Peyer's patch (tissue), 4 donors: ENCODE data around the gene GPS1. TPM values are rescaled to one million over a fixed set of nuclear protein-coding genes. Genes with fewer than 3 reads are reported as not detected.
A peak's percentile ranks its signal among the peaks of the same experiment; 100 is the strongest.

Experiments
- DNase-seq, 3 donors: peaks; one replicate each; pipeline ENCODE4 v3.0.0-alpha.2; 2017 to 2019
- H3K27ac ChIP-seq, 4 donors: fragments of 200-600 bp; sonication (generic); one replicate each; pipeline ENCODE4 v1.5.1; 2016 to 2019
- H3K27me3 ChIP-seq, 2 donors: fragments of 200-600 bp; sonication (generic); one replicate each; pipeline ENCODE4 v1.5.1; 2019
- H3K36me3 ChIP-seq, 3 donors: fragments of 200-600 bp; sonication (generic); one replicate each; pipeline ENCODE4 v1.5.1; 2016 to 2019
- H3K4me1 ChIP-seq, 4 donors: fragments of 200-600 bp; sonication (generic); one replicate each; pipeline ENCODE4 v1.5.1; 2016 to 2019
- H3K4me3 ChIP-seq, 4 donors: fragments of 200-600 bp; sonication (generic); 1 replicate in 3 of 4; 2 replicates in 1 of 4; pipeline ENCODE4 v1.5.1; 2016 to 2019; ENCODE audit warnings: mild to moderate bottlenecking in 1 of 4
- H3K9me3 ChIP-seq, 4 donors: fragments of 200-600 bp; sonication (generic); one replicate each; pipeline ENCODE4 v1.5.1; 2016 to 2019; ENCODE audit warnings: mild to moderate bottlenecking in 1 of 4
- CTCF ChIP-seq, 6 experiments: fragments of 450-650 bp in 4 of 6; fragments of 200-600 bp in 2 of 6; sonication (generic) in 1 of 6; IDR thresholded peaks; one replicate each; pipeline ENCODE4 v1.5.1; 2017 to 2019; ENCODE audit warnings: antibody characterized with exemption in 6 of 6, mild to moderate bottlenecking in 3 of 6, moderate library complexity in 1 of 6
- POLR2A ChIP-seq, 2 donors: fragments of 450-650 bp; IDR thresholded peaks; one replicate each; pipeline ENCODE4 v1.5.1; 2017; ENCODE audit warnings: antibody characterized with exemption in 2 of 2, mild to moderate bottlenecking in 2 of 2, moderate library complexity in 2 of 2
- total RNA-seq, 4 donors: library from RNA; depleted of rRNA; stranded (reverse); fragments of >200 nt; gene quantifications; one replicate each; pipeline ENCODE4 v1.1.0, GENCODE V29; 2016

GPS1 gene
- total RNA-seq, 4 donors from 2014 or later = 69.2 to 138 (median 88.5) TPM

- H3K27ac ChIP-seq = peak overlapping the region; percentile 85 to 99 (median 96)
- H3K27me3 ChIP-seq = no peaks in the 10 kb centered on the region
- DNase-seq = peak in 2 of 3 donors; percentile 33 to 72
- no peaks in the 10 kb centered on the region for H3K9me3 ChIP-seq
- peaks cover 0 to 29% (median 23%) of the 10 kb centered on the region in 4 donors for H3K4me1 ChIP-seq
- TF ChIP-seq POLR2A (IDR thresholded peaks at IDR 0.05) (no peak), CTCF (IDR thresholded peaks at IDR 0.05) (no peak)
- H3K36me3 ChIP-seq = peaks cover 0 to 33% (median 0%) of the 10 kb centered on the region in 3 donors
- H3K4me3 ChIP-seq = peak overlapping the region; percentile 87 to 98 (median 95)
Measured at GRCh38 chr17:82097184-82097918, 45.7 kb downstream of the GPS1 start.

GRCh38 chr17:82097919-82098168 is 46.1 kb downstream of the GPS1 start:
- peak overlapping the region; percentile 87 to 98 (median 95) for H3K4me3 ChIP-seq
- peaks cover 0 to 29% (median 23%) of the 10 kb centered on the region in 4 donors for H3K4me1 ChIP-seq
- H3K27me3 ChIP-seq = no peaks in the 10 kb centered on the region
- peak in 1 of 3 donors; percentile 61 for DNase-seq
- peaks cover 0 to 28% (median 0%) of the 10 kb centered on the region in 3 donors for H3K36me3 ChIP-seq
- H3K9me3 ChIP-seq = no peaks in the 10 kb centered on the region
- TF ChIP-seq POLR2A (IDR thresholded peaks at IDR 0.05) (no peak), CTCF (IDR thresholded peaks at IDR 0.05) (no peak)
- peak overlapping the region; percentile 85 to 99 (median 96) for H3K27ac ChIP-seq

- peaks cover 0 to 22% (median 0%) of the 10 kb centered on the region in 3 donors for H3K36me3 ChIP-seq
- peaks cover 0 to 29% (median 23%) of the 10 kb centered on the region in 4 donors for H3K4me1 ChIP-seq
- no peaks in the 10 kb centered on the region for H3K9me3 ChIP-seq
- peak within 1 kb of the TSS; percentile 87 to 98 (median 95) for H3K4me3 ChIP-seq
- DNase-seq = peak; percentile 96 to 98 (median 97)
- peak within 1 kb of the TSS; percentile 85 to 99 (median 96) for H3K27ac ChIP-seq
- TF ChIP-seq POLR2A (IDR thresholded peaks at IDR 0.05) (peak; percentile 95 to 99), CTCF (IDR thresholded peaks at IDR 0.05) (peak in 5 of 6 experiments; percentile 33 to 55 (median 43))
- H3K27me3 ChIP-seq = no peaks in the 10 kb centered on the region
Measured at GRCh38 chr17:82098169-82098938, 46.7 kb downstream of the GPS1 start, which contains the start of gene FASN. FASN (minus strand) TSS chr17:82098236; CDS start chr17:82096445, 1,791 bp downstream.

GRCh38 chr17:82098939-82099763 is 47.5 kb downstream of the GPS1 start:
- peak overlapping the region; percentile 87 to 98 (median 95) for H3K4me3 ChIP-seq
- H3K9me3 ChIP-seq = no peaks in the 10 kb centered on the region
- DNase-seq = peak in 2 of 3 donors; percentile 66 to 78
- peaks cover 0 to 15% (median 0%) of the 10 kb centered on the region in 3 donors for H3K36me3 ChIP-seq
- peaks cover 0 to 37% (median 23%) of the 10 kb centered on the region in 4 donors for H3K4me1 ChIP-seq
- H3K27ac ChIP-seq = peak overlapping the region; percentile 85 to 99 (median 96)
- no peaks in the 10 kb centered on the region for H3K27me3 ChIP-seq
- TF ChIP-seq CTCF (IDR thresholded peaks at IDR 0.05) (no peak), POLR2A (IDR thresholded peaks at IDR 0.05) (no peak)
